Measurements from ENCODE around the gene SCRN1.

DNA sequence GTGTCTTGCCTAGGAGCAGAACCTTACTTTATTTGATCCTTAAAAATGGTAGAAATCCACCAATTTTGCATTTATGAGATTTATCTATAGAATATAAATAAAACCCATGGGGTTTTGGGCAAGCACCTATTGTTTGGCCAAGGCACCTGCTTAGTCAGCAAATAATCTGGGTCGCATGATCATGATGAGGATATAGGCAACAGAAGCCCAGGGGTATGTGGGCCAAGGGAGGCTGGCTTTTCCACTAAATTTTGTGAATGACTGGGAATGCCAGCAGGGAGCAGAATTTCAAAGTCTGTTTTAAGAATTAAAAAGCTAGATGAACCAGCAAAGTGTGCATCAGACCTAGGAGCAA, 17.3 kb downstream of the SCRN1 start:
- no peak for TF ChIP-seq POLR2A (IDR thresholded peaks at IDR 0.05)
- TF ChIP-seq, protein P1, sequence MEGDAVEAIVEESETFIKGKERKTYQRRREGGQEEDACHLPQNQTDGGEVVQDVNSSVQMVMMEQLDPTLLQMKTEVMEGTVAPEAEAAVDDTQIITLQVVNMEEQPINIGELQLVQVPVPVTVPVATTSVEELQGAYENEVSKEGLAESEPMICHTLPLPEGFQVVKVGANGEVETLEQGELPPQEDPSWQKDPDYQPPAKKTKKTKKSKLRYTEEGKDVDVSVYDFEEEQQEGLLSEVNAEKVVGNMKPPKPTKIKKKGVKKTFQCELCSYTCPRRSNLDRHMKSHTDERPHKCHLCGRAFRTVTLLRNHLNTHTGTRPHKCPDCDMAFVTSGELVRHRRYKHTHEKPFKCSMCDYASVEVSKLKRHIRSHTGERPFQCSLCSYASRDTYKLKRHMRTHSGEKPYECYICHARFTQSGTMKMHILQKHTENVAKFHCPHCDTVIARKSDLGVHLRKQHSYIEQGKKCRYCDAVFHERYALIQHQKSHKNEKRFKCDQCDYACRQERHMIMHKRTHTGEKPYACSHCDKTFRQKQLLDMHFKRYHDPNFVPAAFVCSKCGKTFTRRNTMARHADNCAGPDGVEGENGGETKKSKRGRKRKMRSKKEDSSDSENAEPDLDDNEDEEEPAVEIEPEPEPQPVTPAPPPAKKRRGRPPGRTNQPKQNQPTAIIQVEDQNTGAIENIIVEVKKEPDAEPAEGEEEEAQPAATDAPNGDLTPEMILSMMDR (IDR thresholded peaks at IDR 0.05) = no peak
